HT1080 (cell line): Measurements from ENCODE around the gene FN3K. TPM values are rescaled to one million over a fixed set of nuclear protein-coding genes. Genes with fewer than 3 reads are reported as not detected.

Experiments used
- DNase-seq: peaks from one replicate; pipeline ENCODE4 v3.0.0-alpha.2; 2015; ENCODE audit warnings: low read depth
- total RNA-seq: library from RNA; depleted of rRNA; stranded (reverse); fragments of >200 nt; shearing (Covaris generic); gene quantifications from 2 replicates; pipeline ENCODE4 v1.2.3, GENCODE V29; 2014

Gene FN3K
- total RNA-seq, 1 experiment from 2014 or later = not detected

GRCh38 chr17:82703036-82703745 is 32.2 kb upstream of the FN3K start:
- DNase-seq = no peak

- no peak for DNase-seq
These were observed 31.2 kb upstream of the FN3K start for GRCh38 chr17:82703935-82704865.

DNA sequence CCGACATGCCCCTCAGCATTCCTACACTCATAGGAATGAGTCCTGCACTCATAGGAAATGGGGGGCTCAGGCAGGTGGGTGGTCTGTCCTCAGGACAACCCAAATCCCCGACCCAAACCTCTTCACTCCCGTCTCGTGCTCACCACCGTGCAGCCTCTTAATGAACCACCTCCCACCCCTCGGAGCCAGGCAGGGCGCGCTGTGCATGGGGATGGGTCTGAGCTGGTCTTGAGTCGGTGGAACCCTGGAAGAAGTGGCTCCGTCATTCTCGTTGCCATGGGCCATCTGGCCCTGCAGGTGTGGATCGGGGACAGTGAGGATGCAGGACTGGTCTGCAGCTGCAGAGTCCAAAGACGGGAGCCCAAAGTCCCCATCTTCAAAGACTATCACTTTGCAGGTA is 30.5 kb upstream of the FN3K start:
- no peak for DNase-seq

GRCh38 chr17:82705756-82706155 is 29.7 kb upstream of the FN3K start:
- DNase-seq = no peak

GRCh38 chr17:82709024-82709675 is 26.3 kb upstream of the FN3K start:
- DNase-seq = no peak

DNA sequence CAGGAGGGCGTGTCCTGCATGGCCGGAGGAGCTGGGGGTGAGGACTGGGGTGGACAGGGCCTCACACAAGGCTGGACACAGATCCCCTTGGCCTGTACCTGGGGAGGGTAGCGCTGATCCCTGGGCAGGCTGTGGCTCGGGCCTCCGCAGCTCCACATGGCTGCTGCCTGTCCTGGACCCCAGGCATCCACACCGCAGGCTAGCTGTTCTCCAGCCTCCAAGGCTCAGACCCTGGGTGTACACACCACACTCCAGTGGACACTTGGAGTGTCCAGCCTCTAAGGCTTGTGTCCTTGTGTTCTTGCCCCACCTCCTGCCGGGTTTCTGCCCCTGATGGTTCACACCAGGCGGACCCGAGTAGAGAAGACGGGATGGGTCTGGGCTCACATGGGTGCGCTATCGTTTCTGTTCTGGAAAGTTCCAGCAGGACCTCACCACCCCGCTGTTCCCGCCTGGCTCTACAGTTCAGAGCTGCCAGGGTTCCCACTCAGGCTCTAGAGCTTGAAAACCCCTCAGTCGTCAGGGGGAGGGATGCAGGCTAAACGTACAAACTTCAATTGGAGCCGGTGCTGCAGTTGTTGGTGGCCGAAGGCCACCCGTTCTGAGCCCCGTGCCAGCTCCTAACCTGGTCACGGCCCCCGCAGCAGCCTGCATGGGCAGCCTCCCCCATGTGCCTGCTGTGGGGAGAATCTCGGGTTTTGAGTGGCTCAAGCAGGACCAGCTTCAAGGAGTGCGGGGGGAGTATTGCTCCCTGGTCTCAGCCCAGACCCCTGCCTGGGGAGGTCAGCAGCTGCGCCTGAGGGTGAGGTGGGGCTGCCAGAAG is 25.5 kb upstream of the FN3K start:
- no peak for DNase-seq

- DNase-seq = no peak
These were observed 24.7 kb upstream of the FN3K start for GRCh38 chr17:82710499-82711232.

- no peak for DNase-seq
These were observed 22.2 kb upstream of the FN3K start for GRCh38 chr17:82713071-82713723.

DNA sequence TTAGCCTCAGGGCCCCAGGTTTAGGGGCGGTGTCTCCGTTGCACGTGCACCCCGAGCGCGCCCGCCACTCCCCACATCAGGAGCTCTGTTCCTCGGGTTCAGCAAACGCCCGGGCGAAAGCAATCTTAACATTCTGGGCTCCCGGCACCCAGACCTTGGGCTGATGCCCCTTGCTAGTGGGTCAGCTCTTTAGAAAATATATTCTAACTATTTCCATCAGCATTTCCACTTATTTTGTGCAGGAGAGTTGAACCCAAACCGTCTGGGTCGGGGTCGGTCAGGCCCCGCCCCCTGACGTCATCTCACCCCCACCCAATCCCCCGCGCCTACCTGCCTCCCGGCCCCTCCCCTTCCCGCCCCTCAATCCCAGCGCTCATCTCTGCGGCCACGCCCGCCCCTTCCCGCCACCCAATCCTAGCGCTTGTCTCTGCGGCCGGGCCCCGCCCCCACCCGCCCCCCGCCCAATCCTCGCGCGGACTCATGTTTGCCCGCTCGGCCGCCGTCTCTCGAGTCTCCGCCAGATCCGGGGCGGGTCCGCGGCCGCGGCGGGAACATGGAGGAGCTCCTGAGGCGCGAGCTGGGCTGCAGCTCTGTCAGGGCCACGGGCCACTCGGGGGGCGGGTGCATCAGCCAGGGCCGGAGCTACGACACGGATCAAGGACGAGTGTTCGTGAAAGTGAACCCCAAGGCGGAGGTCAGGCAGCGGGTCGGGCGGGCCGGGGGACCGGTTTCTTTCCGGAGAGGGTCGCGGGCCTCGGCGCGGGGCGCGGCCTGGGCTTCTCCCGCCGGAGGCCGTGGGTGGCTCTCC is 19.0 kb upstream of the FN3K start, which contains the start of gene FN3KRP:
Gene FN3KRP, plus strand, starts transcription at position 504 of the 808 bp plus-strand sequence. Its CDS starts 50 bp downstream, at position 554.
- DNase-seq = peak; percentile 60

DNA sequence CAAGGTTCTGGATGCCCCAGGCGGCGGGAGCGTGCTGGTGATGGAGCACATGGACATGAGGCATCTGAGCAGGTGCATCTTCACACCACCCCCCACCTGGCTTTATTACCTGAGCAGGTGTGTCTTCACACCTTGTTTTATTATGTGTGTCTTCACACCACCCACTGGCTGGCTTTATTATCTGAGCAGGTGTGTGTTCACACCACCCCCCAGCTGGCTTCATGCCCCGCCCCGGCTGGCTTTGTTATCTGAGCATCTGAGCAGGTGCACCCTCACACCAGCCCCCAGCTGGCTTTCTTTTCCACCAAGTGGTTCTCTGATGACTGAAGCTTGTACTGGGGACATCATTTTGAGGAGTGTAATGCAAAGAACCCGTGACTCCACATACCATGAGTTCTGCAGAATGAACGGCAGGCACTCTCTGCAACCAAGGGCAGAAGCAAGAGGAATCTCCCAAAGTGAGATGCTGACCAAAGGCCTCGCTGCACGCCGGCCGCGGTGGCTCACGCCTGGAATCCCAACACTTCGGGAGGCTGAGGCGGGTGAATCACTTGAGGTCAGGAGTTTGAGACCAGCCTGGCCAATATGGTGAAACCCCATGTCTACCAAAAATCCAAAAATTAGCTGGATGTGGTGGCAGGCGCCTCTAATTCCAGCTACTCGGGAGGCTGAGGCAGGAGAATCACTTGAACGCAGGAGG is 16.3 kb upstream of the FN3K start:
- no peak for DNase-seq

GRCh38 chr17:82720204-82720603 is 15.2 kb upstream of the FN3K start:
- no peak for DNase-seq

DNA sequence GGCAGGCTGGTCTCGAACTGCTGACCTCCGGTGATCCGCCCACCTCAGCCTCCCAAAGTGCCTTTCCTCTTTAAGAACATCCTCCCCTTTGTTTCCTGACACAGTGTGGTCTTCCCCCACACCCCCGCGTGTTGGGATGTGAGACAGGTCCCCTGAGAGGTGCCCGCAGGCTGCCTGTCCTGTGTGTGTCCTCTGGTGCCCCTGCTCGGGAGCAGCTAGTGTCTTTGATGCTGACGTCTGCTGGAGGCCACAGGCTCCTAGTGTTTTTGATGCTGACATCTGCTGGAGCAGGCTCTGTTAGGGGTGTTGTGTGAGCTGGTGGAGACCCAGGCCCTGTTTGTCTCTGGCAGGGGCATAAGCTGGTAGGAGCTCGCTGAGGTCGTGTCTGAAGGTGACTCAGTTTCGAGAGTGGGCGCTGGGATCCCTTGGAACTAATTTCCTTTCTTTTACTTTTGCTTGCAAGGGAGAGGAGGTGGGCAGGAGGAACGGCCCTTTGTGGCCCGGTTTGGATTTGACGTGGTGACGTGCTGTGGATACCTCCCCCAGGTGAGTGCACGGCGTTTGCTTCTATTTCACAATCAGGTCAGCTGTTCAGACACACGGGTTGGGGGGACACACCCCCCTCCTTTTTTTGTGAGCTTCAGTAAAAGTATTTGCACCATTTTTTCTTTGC is 12.9 kb upstream of the FN3K start:
- no peak for DNase-seq

- no peak for DNase-seq
These were observed 12.1 kb upstream of the FN3K start for GRCh38 chr17:82723169-82723807.

GRCh38 chr17:82726427-82726826 is 9.0 kb upstream of the FN3K start:
- no peak for DNase-seq

DNA sequence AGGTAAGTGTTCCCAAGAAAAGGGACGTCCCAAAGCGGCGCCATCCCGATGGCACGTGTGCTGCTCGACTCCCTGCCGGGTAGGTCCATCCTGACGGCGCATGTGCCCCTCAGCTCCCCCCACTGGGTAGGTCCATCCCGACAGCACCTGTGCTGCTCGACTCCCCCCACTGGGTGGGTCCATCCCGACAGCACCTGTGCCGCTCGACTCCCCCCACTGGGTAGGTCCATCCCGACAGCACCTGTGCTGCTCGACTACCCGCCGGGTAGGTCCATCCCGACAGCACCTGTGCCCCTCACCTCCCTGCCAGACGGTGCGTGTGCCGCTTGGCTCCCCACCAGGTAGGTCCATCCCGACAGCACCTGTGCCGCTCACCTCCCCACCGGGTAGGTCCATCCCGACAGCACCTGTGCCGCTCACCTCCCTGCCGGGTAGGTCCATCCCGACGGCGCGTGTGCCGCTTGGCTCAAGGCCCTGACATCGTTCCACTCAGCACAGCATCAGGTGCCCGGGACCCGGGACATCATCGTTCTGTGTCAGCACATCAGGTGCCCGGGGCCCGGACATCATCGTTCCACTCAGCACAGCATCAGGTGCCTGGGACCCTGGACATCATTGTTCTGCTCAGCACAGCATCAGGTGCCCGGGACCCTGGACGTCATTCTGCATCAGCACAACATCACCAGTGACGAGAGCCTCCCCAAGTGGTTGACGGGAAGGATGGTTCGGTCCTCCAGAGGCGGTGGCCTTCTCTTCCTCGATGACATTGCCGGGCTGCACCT is 5.7 kb upstream of the FN3K start:
- DNase-seq = no peak

DNA sequence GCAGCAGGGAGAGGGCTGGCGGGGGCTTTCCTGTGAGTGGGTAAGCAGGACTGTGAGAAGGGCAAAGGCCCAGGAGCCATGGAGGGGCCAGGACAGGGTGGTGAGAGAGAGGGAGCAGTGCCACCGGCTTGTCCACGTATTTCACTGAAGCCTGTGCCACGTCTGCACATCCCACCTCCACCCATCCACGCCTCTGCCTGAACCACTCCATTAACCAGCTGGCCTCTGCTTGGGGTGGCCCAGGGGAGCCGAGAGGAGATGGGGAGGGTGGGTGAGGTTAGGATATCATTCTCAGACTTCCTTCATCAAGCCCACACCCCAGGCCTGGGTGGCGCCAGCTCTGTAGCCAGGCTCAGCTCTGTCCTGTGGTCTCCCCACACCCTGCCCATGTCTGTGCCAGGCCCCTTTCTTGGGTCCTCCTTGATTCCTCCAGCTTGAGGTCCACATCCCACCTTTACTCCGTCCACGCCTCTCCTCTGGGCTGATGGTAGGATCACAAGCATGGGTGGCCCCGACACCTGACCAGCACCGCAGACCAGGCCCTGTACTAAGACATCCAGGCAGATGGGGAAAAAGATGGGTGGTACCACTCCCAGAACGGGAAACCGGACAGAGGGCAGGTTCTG is 3.2 kb upstream of the FN3K start:
- no peak for DNase-seq
